Activated CD8-positive, alpha-beta T cell treated with anti-CD3 and anti-CD28 coated beads for 36 hours (primary cell): Measurements from ENCODE around the gene KISS1. TPM values are rescaled to one million over a fixed set of nuclear protein-coding genes. Genes with fewer than 3 reads are reported as not detected.

Experiments
- ATAC-seq: fragments of 200-7000 bp; cut with Tn5 transposase; one replicate; pipeline ENCODE4 v1.10.0; 2021; ENCODE audit warnings: mild to moderate bottlenecking, moderate library complexity
- CTCF ChIA-PET: fragments of 350-600 bp; sonication (Branson Sonifier 250); formaldehyde crosslinking; loops from one replicate; lab custom pipeline; 2021; ENCODE audit warnings: antibody characterized with exemption; lab: Charles Lee
- POLR2A ChIA-PET: fragments of 350-600 bp; sonication (Branson Sonifier 250); formaldehyde crosslinking; loops from one replicate; lab custom pipeline; 2021; ENCODE audit warnings: antibody characterized with exemption; lab: Charles Lee
- DNase-seq: peaks from one replicate; pipeline ENCODE4 v3.0.0-alpha.2; 2020
- H3K27ac Mint-ChIP-seq: one replicate; pipeline ENCODE4 v1.8.0; 2021; ENCODE audit warnings: mild to moderate bottlenecking, mixed read lengths
- H3K27me3 Mint-ChIP-seq: one replicate; pipeline ENCODE4 v1.8.0; 2021; ENCODE audit warnings: mixed read lengths
- H3K36me3 Mint-ChIP-seq: one replicate; pipeline ENCODE4 v1.8.0; 2021; ENCODE audit warnings: low read depth, mixed read lengths
- H3K4me1 Mint-ChIP-seq: one replicate; pipeline ENCODE4 v1.8.0; 2021; ENCODE audit warnings: low read depth, mixed read lengths
- H3K4me3 Mint-ChIP-seq: one replicate; pipeline ENCODE4 v1.8.0; 2021; ENCODE audit warnings: mild to moderate bottlenecking, moderate library complexity, mixed read lengths
- H3K9me3 Mint-ChIP-seq: one replicate; pipeline ENCODE4 v1.8.0; 2021; ENCODE audit warnings: mixed read lengths
- CTCF ChIP-seq: fragments of 200-600 bp; IDR thresholded peaks from one replicate; pipeline ENCODE4 v1.8.0; 2022; ENCODE audit warnings: antibody characterized with exemption, mild to moderate bottlenecking
- intact Hi-C: fragments of 100-400 bp; cut with micrococcal nuclease; formaldehyde crosslinking; loops from one replicate; pipeline ENCODE4 v1.10.0; 2022
- total RNA-seq, 2 experiments: library from RNA; stranded (reverse); gene quantifications; one replicate each; pipeline ENCODE4 v1.2.3, GENCODE V29; 2021

Gene KISS1
- total RNA-seq, 2 experiments from 2014 or later: not detected

GRCh38 chr1:204202481-204202880, 6.2 kb upstream of the KISS1 start:
- H3K27me3 Mint-ChIP-seq: peaks cover 22% of the 10 kb centered on the region
- POLR2A ChIA-PET: no interaction called here

GRCh38 chr1:204201348-204202040, 5.2 kb upstream of the KISS1 start:
- Mint-ChIP-seq H3K4me1 (peaks cover 8% of the 10 kb centered on the region), H3K4me3 (no peak overlapping the region), H3K27ac (no peak overlapping the region), H3K36me3 (no peaks in the 10 kb centered on the region), H3K9me3 (no peaks in the 10 kb centered on the region), H3K27me3 (peaks cover 17% of the 10 kb centered on the region)
- ATAC-seq: no peak
- no peak for DNase-seq
- ChIA-PET CTCF (interaction anchor here (1.3 to 1.9 kb wide), 2 partner anchors 12 to 39 kb away, joined by 4 to 5 read pairs; partner anchors contain the start of gene GOLT1A), POLR2A (interaction anchor here (0.7 kb wide), 1 partner anchor 68 kb away, joined by 3 read pairs; no protein-coding TSS in a partner anchor)
- intact Hi-C loops: no loop called here
- TF ChIP-seq CTCF: no peak

More at GRCh38 chr1:204202481-204202880, 6.2 kb upstream of the KISS1 start:
- Mint-ChIP-seq H3K27ac (no peak overlapping the region), H3K4me3 (no peak overlapping the region), H3K9me3 (no peaks in the 10 kb centered on the region), H3K4me1 (peaks cover 8% of the 10 kb centered on the region), H3K36me3 (no peaks in the 10 kb centered on the region)
- intact Hi-C loops: no loop called here
- TF ChIP-seq CTCF: no peak
- no peak for DNase-seq
- ATAC-seq: no peak
- CTCF ChIA-PET: interaction anchor here (1.4 to 1.9 kb wide), 2 partner anchors 12 to 161 kb away, joined by 3 to 5 read pairs; no protein-coding TSS in a partner anchor

- intact Hi-C loops: no loop called here
- ATAC-seq (no peak), DNase-seq (no peak)
- no peak for TF ChIP-seq CTCF
- H3K9me3 Mint-ChIP-seq: no peaks in the 10 kb centered on the region
- H3K36me3 Mint-ChIP-seq: no peaks in the 10 kb centered on the region
- peaks cover 11% of the 10 kb centered on the region for H3K4me1 Mint-ChIP-seq
- no peak overlapping the region for H3K27ac Mint-ChIP-seq
- CTCF ChIA-PET: interaction anchor here (1.6 to 2.0 kb wide), 3 partner anchors 37 to 199 kb away, joined by 5 to 12 read pairs (median 5); no protein-coding TSS in a partner anchor
- H3K4me3 Mint-ChIP-seq: no peak overlapping the region
- peaks cover 5% of the 10 kb centered on the region for H3K27me3 Mint-ChIP-seq
- POLR2A ChIA-PET: interaction anchor here (1.0 to 1.3 kb wide), 2 partner anchors 10 to 199 kb away, joined by 3 read pairs; no protein-coding TSS in a partner anchor
These were observed 3.3 kb upstream of the KISS1 start for GRCh38 chr1:204199579-204199978.

- DNase-seq (peak; percentile 10), ATAC-seq (peak; percentile 66)
- H3K4me3 Mint-ChIP-seq: no peak overlapping the region
- peaks cover 15% of the 10 kb centered on the region for H3K4me1 Mint-ChIP-seq
- H3K27me3 Mint-ChIP-seq: no peaks in the 10 kb centered on the region
- ChIA-PET CTCF (interaction anchor here (0.9 to 3.7 kb wide), 5 partner anchors 8 to 200 kb away, joined by 3 to 24 read pairs (median 5); partner anchors contain the start of gene GOLT1A), POLR2A (interaction anchor here (1.3 kb wide), 1 partner anchor 200 kb away, joined by 3 read pairs; no protein-coding TSS in a partner anchor)
- H3K9me3 Mint-ChIP-seq: no peaks in the 10 kb centered on the region
- intact Hi-C loops: no loop called here
- no peak for TF ChIP-seq CTCF
- H3K36me3 Mint-ChIP-seq: no peaks in the 10 kb centered on the region
- H3K27ac Mint-ChIP-seq: no peak overlapping the region
These were observed 2.4 kb upstream of the KISS1 start for GRCh38 chr1:204198348-204199340.
